Endodermal cell (in vitro differentiated cells): Measurements from ENCODE around the gene PCDHGC4. TPM values are rescaled to one million over a fixed set of nuclear protein-coding genes. Genes with fewer than 3 reads are reported as not detected.

Experiments
- DNase-seq: peaks from one replicate; pipeline ENCODE4 v3.0.0-alpha.2; 2017
- H3K27ac ChIP-seq: 2 replicates; pipeline ENCODE4 v1.5.1; 2013; ENCODE audit warnings: mild to moderate bottlenecking, low read depth, low read length, moderate library complexity
- H3K27me3 ChIP-seq: 2 replicates; pipeline ENCODE4 v1.6.1; 2013; ENCODE audit warnings: mild to moderate bottlenecking, low read length, moderate library complexity; ENCODE audit not compliant: insufficient read depth, control insufficient read depth, poor library complexity, severe bottlenecking
- H3K36me3 ChIP-seq: 2 replicates; pipeline ENCODE4 v1.7.0; 2013; ENCODE audit warnings: mild to moderate bottlenecking, low read length, moderate library complexity; ENCODE audit not compliant: control insufficient read depth, insufficient read depth
- H3K4me1 ChIP-seq: one replicate; pipeline ENCODE4 v1.7.0; 2013; ENCODE audit warnings: low read length; ENCODE audit not compliant: control insufficient read depth, insufficient read depth
- H3K4me3 ChIP-seq: 2 replicates; pipeline ENCODE4 v1.5.1; 2013; ENCODE audit warnings: mild to moderate bottlenecking, low read length, moderate library complexity
- H3K9ac ChIP-seq: 2 replicates; pipeline ENCODE4 v1.6.1; 2013; ENCODE audit warnings: mild to moderate bottlenecking, low read length, moderate library complexity; ENCODE audit not compliant: poor library complexity, severe bottlenecking; ENCODE audit errors: extremely low read depth
- H3K9me3 ChIP-seq: 2 replicates; pipeline ENCODE4 v1.6.1; 2013; ENCODE audit warnings: mild to moderate bottlenecking, low read length, moderate library complexity; ENCODE audit not compliant: control insufficient read depth
- H3K27ac Mint-ChIP-seq: 2 replicates; pipeline ENCODE4 v1.8.0; 2020; ENCODE audit warnings: mixed read lengths
- H3K27me3 Mint-ChIP-seq: 2 replicates; pipeline ENCODE4 v1.8.0; 2021; ENCODE audit warnings: mild to moderate bottlenecking, mixed read lengths; ENCODE audit not compliant: insufficient read depth
- H3K36me3 Mint-ChIP-seq: 2 replicates; pipeline ENCODE4 v1.8.0; 2020; ENCODE audit warnings: low read depth, mixed read lengths
- H3K4me1 Mint-ChIP-seq: 2 replicates; pipeline ENCODE4 v1.8.0; 2020; ENCODE audit warnings: mixed read lengths
- H3K4me3 Mint-ChIP-seq: 2 replicates; pipeline ENCODE4 v1.8.0; 2020; ENCODE audit warnings: mild to moderate bottlenecking, moderate library complexity, mixed read lengths
- H3K9me3 Mint-ChIP-seq: 2 replicates; pipeline ENCODE4 v1.8.0; 2020; ENCODE audit warnings: mild to moderate bottlenecking, mixed read lengths
- CTCF ChIP-seq: fragments of 200-600 bp; sonication (generic); conservative IDR thresholded peaks from 2 replicates; pipeline ENCODE4 v1.5.0; 2021; ENCODE audit warnings: antibody characterized with exemption, mild to moderate bottlenecking
- WGBS, 2 experiments: methylation state at CpG; one replicate each; pipeline versions ENCODE4 v1.1.5 to v1.1.7; 2013; ENCODE audit warnings: missing lambda C conversion rate in 2 of 2, mixed read lengths in 1 of 2; ENCODE audit not compliant: insufficient coverage in 1 of 2, insufficient read length in 1 of 2; 5-methylcytosine and 5-hydroxymethylcytosine counted together
- total RNA-seq, 2 donors: library from RNA; stranded (reverse); fragmentation: NEBNext Ultra II Directional in 1 of 2; extraction: Animal tissue kit (Norgen Biotek cat#: 25700) in 1 of 2; gene quantifications; 2 replicates in 1 of 2; 3 replicates in 1 of 2; pipeline ENCODE4 v1.2.1, GENCODE V29; 2021

Gene PCDHGC4
- total RNA-seq, 2 donors from 2014 or later: 2.6 to 3.0 TPM

GRCh38 chr5:141528291-141528984 is 43.6 kb downstream of the PCDHGC4 start:
- Histone ChIP-seq H3K27me3 (no peaks in the 10 kb centered on the region), H3K9me3 (no peaks in the 10 kb centered on the region), H3K9ac (no peak overlapping the region), H3K4me1 (peaks cover 5% of the 10 kb centered on the region), H3K36me3 (peaks cover 89% of the 10 kb centered on the region), H3K27ac (no peak overlapping the region), H3K4me3 (no peak overlapping the region)
- peaks cover 12% of the 10 kb centered on the region for H3K4me1 Mint-ChIP-seq
- 95 to 98% methylated on average over 8 to 11 of the region's 11 CpGs for WGBS, 2 experiments
- no peak for TF ChIP-seq CTCF
- peaks cover 22% of the 10 kb centered on the region for H3K36me3 Mint-ChIP-seq
- no peaks in the 10 kb centered on the region for H3K27me3 Mint-ChIP-seq
- DNase-seq: no peak
- no peak overlapping the region for H3K27ac Mint-ChIP-seq
- no peak overlapping the region for H3K4me3 Mint-ChIP-seq
- H3K9me3 Mint-ChIP-seq: no peaks in the 10 kb centered on the region

- Histone ChIP-seq H3K27ac (no peak overlapping the region), H3K4me3 (no peak overlapping the region), H3K4me1 (peaks cover 5% of the 10 kb centered on the region), H3K9me3 (no peaks in the 10 kb centered on the region), H3K9ac (no peak overlapping the region), H3K36me3 (peaks cover 89% of the 10 kb centered on the region), H3K27me3 (no peaks in the 10 kb centered on the region)
- TF ChIP-seq CTCF: no peak
- no peak overlapping the region for H3K4me3 Mint-ChIP-seq
- peaks cover 12% of the 10 kb centered on the region for H3K4me1 Mint-ChIP-seq
- peaks cover 19% of the 10 kb centered on the region for H3K36me3 Mint-ChIP-seq
- no peak overlapping the region for H3K27ac Mint-ChIP-seq
- no peaks in the 10 kb centered on the region for H3K9me3 Mint-ChIP-seq
- no peaks in the 10 kb centered on the region for H3K27me3 Mint-ChIP-seq
- 95 to 100% methylated on average over 3 to 5 of the region's 5 CpGs for WGBS, 2 experiments
- no peak for DNase-seq
Measured at GRCh38 chr5:141529002-141529401, 44.2 kb downstream of the PCDHGC4 start.

- H3K4me1 Mint-ChIP-seq: peaks cover 6% of the 10 kb centered on the region
- no peak for TF ChIP-seq CTCF
- H3K9me3 Mint-ChIP-seq: no peaks in the 10 kb centered on the region
- H3K4me3 ChIP-seq: no peak overlapping the region
- peaks cover 91% of the 10 kb centered on the region for H3K36me3 ChIP-seq
- no peaks in the 10 kb centered on the region for H3K27me3 ChIP-seq
- no peak overlapping the region for H3K27ac Mint-ChIP-seq
- H3K4me1 ChIP-seq: no peaks in the 10 kb centered on the region
- 94% methylated on average over 4 to 7 of the region's 7 CpGs for WGBS, 2 experiments
- peaks cover 24% of the 10 kb centered on the region for H3K36me3 Mint-ChIP-seq
- H3K27ac ChIP-seq: no peak overlapping the region
- no peaks in the 10 kb centered on the region for H3K9me3 ChIP-seq
- DNase-seq: no peak
- H3K27me3 Mint-ChIP-seq: no peaks in the 10 kb centered on the region
- H3K9ac ChIP-seq: no peak overlapping the region
- H3K4me3 Mint-ChIP-seq: no peak overlapping the region
Measured at GRCh38 chr5:141529873-141530272, 45.0 kb downstream of the PCDHGC4 start.
